ENCODE data around the gene HHAT.

DNA sequence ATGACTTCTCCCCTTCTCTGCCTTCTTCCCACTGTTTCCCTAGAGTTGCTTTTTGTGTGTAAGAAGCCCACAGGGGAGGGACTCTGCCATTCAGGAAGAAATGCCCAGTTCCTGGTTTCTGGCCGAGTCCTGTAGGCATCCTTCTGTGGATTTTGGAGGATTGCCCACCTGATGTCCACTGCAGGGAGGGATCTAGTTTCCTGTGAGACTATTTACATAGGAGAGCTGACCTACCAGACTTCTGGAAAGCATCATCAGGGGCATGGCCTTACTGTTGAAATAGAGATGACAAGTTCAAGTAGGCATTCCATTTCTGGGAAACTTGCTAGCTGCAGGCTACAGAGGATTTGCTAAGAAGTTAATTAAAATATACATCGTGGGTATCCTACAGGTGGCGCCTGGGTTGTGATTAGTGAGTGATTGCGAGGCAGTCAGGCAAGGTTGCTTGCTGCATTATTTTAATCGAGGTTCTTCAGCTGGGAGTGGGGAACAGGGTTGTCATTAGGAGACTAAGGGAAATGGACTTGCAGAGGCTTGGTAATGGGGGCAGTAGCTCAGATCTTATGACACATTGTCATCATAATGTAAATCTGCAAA, 148.7 kb downstream of the HHAT start:
- no peak for TF ChIP-seq ZFX (IDR thresholded peaks at IDR 0.05)
- peak; percentile 27 for TF ChIP-seq CTCF (conservative IDR thresholded peaks at IDR 0.05)
